HG03469 (cell line): ENCODE results near the gene KIF6.
"Not testable (repeated sequence)": the region's sequence is repeated elsewhere in the genome, so short reads cannot be mapped to it uniquely, and the experiment has no call there.

ENCODE experiments used
- ATAC-seq: cut with Tn5 transposase; IDR thresholded peaks from one replicate; pipeline ENCODE4 v1.9.1; 2021; ENCODE audit warnings: mild to moderate bottlenecking, moderate library complexity, moderate number of reproducible peaks; ENCODE audit not compliant: unreplicated experiment

The KIF6 gene

DNA sequence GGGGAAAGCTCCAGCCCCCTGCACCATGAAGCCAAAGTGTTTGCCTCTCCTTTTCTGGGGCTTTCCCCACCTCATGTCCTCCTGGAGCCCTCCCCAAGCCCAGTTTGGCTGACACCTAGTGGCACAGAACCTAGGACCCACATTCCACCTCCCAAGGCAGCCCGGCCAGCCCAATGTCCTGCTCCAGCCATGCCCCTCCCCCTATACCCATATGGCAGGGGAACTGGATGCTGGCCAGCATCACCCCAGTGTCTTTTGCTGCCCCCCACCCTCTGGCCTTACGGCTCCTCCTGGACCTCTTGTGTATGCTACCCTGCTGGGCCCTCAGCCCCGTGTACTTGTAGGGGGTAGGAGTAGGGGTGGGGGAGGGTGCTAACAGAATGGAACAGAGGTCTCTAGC is 170.1 kb downstream of the KIF6 start:
- ATAC-seq, result no peak

DNA sequence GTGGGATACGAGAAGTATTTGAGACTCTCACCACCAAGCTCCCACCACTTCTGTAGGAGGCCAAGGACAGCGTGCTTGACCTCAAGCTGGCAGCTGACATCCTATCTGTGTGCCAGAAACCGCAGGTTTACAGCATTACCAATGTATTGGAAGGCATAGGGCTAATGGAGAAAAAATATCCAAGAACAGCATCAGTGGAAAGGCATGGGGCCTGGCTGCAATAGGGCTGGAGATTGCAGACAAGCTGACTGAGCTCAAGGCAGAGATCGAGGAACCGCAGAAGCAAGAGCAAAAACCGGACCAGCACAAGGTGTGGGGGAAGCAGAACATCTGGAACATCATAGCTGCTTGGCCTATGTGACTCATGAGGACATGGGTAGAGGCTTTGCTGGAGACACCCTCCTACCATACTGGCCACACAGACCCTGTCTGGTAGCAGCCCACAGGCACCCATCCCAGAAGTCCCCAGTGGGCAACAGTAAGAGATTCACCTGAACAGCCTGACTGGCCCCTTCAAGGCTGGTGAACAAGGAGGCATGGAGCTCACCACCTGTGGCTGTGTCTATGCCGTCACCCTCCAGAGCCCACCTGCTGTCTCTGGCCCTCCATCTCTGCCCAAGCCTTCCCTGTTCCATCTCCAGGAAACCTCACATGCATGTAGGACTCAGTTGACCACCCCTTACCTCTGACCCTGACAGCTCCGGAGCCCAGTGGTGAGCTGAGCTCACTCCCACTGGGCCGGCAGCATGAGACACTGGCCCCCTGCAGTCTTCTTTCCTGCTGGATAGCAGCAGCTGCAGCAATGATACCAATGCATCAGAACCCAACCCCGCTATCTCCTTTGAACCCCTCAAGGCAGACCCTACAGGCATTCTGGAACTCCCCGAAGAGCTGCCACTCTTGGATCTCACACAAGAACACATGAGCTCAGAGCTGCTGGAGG is 171.1 kb downstream of the KIF6 start:
- no peak for ATAC-seq

DNA sequence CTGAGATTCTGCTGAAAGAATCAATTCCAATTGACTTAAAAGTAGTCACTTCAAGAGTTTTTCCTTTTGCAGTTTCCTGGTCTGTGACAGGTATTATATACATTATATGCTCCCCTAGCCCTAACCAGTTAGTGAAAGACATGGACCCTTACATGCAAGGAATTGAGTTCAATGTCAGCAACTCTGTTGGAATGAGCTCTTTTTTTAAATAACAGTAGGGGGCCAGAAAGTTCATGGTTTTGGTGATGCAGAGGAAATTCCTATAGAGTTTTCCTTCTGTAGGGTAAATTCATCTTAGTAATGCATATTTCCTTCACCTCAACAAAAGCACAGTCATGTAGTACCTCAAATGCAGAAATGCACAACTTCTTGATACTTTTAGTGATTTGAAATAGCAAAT is 172.2 kb downstream of the KIF6 start:
- no peak for ATAC-seq

DNA sequence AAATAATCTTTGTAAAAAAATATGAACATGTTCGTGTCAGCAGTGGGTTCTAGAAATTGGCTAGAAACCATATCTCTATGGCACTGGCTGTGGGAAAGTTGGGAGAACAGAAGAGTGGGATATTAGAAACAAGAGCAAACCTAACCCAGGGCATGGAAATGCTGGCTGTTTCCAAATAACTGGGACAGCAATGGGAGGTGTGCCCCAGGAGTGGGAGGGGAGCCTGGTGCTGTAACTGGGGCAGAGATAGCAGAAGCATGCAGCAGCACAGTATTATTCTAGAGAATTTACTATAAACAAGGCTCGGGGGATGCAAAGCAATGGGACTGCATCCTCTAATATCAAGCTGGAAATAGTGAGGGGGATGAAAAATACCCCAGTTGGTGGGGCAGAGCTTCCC is 175.0 kb downstream of the KIF6 start:
- ATAC-seq, result no peak

DNA sequence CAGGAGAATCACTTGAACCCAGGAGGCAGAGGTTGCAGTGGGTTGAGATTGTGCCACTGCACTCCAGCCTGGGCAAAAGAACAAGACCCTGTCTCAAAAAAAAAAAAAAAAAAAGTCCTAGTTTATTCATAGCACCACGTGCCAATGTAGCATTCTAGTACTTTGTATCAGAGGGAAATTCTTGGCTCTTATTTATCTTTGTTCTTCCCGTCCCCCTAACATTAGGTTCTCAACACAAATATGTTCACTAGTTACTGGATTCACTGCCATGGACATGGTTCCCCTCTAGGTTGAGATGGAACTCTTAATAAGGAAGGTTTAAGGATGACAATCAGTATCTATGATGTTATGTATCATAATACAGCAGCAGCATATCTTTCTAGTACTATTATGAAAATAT is 178.5 kb downstream of the KIF6 start:
- ATAC-seq, result no peak

DNA sequence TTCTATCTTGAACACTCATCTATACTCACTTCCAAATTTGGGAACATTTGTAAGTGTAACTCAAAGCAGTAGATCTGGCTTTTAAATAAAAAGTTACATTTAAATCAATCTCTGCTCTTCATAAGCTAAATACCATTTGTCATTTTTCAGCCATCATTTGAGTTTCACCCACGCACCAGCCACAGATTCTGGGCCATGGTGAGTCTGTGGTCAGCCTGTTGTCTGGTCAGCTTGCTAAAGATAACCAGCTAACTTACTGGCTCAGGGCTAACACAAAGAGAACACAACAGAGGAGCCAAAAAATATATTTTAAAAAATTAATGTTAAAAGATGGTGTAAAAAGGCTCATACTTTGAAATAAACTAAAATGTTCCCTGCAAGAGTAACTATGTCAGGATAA is 181.3 kb downstream of the KIF6 start:
- no peak for ATAC-seq

DNA sequence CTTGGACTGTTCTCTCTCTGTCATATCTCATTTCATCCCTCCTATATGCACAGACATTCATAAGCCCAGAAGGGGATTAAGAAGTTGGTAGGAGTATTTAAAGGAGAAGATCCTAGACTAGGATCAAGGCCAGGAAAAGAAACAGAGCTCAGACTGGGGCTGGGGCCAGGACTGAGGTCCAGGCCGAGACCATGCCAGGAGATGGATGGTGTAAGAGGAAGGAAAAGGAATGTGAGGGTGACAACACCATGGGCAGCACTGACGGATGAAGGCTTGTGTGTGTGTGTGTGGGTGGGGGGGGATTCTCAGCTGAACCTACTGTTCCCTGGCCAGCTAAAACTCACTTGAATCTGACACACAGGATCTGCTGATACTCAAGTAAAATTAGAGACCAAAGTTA is 182.1 kb downstream of the KIF6 start:
- no peak for ATAC-seq

DNA sequence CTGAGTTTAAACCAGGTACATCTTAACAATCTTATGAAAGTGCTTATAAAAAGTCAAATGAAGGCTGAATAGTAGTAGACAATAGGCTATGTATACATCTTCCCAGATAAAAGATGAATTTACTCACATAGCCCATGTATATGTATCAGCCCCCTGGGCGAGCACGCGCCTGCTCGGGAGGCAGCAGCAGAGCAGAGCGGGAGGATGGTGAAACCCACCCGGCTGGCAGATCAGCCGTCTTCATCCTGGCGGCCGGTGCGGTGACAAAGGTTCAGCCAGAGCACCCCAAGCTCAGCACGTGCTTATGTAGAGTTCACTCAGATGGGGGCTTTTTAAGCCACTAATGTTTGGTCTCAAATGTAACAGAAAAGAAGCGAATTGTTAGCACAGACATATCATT is 184.8 kb downstream of the KIF6 start:
- ATAC-seq, result no peak

DNA sequence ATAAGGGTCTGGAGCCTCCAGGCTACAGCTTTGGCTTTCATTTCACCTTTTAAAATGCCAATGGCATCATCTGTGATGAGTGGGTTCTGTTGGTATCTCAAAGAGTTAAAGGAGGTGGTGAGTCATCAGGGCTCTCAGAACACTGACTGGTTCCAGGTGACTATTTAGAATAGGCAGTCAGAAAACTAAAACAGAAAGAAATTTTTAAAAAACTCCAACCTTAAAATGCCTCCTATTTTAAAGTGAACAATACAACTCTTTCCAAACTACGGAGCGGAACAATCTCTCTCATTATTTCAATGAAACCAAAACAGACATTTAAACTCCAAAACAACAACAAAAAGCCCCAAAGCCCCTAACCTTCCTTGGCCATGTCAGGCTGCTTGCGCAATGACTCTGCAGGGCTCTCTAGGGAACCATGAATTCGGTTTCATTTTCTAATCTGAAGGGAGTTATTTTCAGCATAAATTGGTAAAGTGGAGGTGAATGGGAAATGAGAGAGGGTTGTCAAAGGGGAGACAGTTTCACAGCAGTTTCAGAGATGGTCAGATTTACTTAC is 194.9 kb downstream of the KIF6 start:
- peak; percentile 95 for ATAC-seq

DNA sequence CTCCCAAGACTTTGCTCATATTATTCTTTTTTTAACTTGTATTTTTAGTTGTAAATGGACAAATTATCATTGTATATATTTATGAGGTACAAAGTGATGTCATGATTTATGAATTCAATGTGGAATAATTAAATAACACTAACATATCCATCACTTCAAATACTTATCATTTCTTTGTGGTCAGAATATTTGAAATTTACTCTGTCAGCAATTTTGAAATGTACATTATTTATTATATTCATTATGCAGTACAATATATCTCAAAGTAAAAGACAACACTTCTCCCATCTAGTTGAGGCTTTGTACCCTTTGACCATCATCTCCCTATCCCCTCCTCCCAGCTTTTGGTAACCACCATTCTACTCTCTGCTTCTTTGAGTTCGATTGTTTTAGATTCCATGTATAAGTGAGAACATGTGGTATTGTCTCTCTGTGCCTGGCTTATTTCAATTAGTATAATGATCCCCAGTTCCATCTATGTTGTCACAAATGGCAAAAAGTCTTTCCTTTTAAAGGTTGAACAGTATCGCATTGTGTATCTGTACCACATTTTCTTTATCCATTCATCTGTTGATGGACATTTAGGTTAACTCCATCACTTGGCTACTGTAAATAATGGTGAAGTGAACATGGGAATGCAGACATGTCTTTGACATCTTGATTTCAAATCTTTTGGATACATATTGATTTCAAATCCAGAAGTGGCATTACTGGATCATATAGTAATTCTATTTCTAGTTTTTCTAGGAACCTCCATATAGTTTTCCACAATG is 197.2 kb downstream of the KIF6 start:
- ATAC-seq, result no peak

DNA sequence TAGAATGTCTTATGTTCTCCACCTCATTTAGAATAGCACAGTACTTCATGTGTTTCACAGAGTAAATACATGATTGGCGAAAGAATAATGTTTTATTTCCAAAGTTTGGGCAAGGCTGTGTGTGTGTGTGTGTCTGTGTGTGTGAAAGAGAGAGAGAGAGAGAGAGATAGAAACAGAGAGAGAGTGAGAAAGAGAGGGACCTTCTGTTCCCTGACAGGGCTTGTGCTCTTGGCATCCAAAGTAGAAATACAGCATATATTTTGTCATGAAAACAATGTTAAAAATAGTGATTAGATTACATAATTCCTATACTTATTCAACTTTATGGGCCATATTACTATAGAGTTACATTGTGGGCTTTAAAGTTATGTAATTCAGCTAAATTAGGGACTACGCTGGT is 201.2 kb downstream of the KIF6 start:
- ATAC-seq, result no peak

DNA sequence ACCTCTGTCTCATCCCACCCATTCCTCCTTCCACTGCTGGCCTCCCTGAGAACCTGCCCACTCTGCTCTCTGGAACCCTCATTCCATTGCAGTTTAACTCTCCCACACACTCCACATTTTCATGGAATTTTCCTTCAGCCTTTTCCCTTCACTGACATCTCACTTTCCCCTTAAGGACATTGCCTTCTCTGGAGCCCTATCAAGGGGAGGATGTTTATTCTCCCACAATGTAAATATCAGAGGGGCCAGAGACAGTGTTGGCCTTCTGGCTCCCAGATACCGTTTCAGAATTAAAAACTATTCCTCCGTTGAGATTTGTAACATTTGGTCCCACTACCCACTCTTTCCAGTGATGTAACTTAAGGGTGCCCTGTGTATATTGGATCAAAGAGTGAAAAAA is 203.2 kb downstream of the KIF6 start:
- ATAC-seq, result no peak

DNA sequence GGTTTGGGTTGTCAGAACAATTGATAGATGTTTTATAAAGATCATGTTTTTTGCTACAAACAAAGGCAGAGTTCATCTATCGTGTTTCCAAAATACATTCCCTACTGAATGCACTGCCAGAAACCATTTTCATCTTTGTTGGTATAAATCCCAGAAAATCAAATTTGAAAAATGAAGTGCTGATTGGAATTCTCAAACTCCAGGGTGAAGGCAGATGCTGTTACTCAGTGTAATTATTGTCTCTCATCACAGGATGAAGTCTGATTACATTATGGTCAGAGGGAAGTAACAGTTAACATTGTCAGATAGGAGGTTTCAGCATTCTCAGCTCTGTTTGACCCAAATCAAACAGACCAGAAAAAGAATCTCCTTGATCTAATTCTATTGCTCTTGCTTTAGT is 204.3 kb downstream of the KIF6 start:
- ATAC-seq, result no peak

DNA sequence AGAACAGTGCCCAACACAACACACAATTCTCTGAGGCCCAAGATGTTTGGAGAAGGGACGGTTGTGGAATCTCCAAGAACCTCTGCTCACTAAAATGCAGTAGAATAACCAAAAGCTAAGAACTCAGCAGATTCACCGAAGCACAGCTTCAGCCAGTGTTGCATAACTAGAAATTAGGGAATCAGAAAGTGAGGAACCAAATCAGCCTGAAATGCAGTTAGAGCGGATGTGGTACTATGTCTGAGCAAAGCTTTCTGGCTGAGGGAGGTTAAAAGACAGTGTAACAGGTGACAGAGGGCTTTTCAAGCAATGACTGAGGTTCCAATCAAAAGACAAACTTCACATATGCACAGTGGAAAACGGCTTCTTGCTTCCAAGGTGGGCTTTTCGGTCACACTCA is 204.8 kb downstream of the KIF6 start:
- no peak for ATAC-seq

DNA sequence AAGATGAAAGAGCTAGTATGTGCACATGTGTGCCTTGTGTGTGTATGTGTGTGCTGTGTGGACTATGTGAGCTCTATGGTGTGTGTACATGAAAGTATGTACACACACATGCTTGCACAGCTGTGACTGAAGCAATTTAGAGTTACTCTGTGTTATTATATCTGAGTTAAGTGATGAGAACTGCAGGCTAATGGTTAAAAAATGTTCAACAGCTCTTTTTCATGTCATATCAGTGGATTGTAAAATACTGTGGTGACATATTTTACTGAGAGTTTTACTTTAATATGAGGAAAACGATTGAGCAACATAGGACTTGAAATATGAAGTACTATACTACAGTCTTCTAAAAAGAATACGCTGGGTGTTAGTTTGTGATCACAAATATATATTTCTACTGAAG is 207.0 kb downstream of the KIF6 start:
- ATAC-seq, result no peak

DNA sequence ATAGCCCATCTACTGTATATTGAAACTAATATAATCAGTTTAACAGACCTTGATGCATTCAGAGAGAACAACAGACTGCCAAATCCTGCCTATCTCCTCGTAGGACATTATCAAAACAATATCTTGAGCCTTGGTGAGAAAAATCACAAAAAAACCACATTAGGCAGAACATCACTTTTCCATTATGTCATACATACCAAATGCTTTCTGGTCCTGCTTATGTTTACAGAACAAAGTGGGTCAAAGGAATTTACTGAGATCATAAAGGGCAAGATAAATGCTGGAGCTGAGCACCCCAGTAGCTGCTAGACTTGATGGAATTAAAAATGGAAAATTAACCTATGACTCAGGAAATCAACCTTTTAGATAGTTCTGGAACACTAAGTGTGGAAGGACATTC is 207.5 kb downstream of the KIF6 start:
- ATAC-seq, result no peak

DNA sequence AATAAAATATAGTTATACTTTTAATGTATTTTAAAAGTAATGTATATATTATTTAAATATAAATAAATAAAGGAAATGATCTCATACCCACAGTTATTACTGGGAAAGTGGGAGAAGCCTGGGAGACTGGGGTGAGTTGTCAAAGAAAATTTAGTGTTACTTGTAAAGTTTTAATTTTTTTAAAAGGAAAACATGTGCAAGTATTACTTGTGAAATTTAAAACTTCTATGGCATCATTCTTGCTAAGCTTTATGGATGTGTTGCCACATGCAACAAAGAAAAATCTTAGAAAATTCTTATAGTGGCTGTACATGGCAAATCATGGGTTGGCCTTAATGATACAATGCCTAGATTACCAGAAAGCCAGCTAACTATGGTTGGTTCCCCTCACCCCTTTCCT is 208.7 kb downstream of the KIF6 start:
- ATAC-seq, result no peak

DNA sequence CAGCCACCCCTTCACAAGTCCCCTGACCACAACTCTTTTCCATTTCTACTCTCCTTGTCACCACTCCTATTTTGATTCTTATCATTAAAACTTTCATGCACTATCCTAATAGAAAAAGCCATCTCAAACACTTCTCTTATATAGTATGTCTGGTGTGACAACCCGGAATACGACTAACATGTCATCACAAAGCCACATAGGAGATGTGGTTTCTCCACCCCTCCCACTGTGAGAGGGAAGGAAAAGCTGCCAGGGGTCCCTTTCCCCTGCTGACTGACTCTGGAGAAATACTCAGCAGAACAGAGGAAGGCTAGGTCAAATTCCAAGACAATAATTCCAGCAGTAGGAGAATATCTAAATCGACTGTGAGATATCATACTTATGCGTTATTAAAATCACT is 209.7 kb downstream of the KIF6 start:
- ATAC-seq, result no peak

DNA sequence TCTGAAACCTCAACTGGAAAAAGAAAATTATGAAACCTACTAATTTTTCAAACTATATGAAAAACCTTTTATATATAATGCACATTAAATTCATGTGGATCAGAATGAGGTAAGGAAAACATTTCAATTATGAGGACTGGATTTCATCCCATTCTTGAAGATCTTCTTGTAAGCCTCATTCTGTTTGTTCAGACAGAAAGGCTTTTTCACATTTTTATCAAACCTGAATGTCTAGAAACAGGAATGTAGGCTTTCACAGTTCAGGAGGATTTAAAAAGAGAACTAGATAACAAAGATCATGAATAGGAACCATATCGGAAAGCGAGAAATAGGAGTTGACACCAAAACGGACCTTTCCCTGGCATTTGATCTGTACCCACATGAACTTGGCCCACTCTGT is 210.2 kb downstream of the KIF6 start:
- ATAC-seq, result no peak

DNA sequence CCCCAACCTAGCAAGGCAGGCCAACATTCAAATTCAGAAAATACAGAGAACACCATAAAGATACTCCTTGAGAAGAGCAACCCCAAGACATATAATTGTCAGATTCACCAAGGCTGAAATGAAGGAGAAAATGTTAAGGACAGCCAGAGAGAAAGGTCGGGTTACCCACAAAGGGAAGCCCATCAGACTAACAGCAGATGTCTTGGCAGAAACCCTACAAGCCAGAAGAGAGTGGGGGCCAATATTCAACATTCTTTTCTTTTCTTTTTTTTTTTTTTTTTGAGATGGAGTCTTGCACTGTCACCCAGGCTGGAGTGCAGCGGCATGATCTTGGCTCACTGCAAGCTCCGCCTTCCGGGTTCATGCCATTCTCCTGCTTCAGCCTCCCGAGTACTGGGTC is 215.4 kb downstream of the KIF6 start:
- not testable (repeated sequence) for ATAC-seq

DNA sequence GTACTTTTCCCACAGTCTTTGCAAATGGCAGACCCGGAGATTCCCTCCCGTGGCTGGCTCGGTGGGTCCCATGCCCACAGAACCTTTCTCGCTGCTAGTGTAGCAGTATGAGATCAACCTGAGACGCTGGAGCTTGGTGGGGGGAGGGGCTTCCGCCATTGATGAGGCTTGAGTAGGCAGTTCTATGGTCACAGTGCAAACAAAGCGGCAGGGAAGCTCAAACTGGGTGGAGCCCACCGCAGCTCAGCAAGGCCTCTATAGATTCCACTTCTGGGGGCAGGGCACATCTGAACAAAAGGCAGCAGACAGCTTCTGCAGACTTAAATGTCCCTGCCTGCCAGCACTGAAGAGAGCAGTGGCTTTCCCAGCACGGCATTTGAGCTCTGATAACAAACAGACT is 216.7 kb downstream of the KIF6 start:
- no peak for ATAC-seq
